ENCODE measurements around the gene SETBP1.

Gene SETBP1

GRCh38 chr18:44837482-44838180, 156.9 kb downstream of the SETBP1 start:
- H3K4me1 ChIP-seq (ENCODE audit: control insufficient read depth in 1 of 2, insufficient read depth in 2 of 2, low read length in 2 of 2) = peaks cover 6 to 18% of the 10 kb centered on the region in 2 experiments
- no peaks in the 10 kb centered on the region for H3K36me3 ChIP-seq (ENCODE audit: control insufficient read depth in 1 of 2, insufficient read depth in 2 of 2, low read length in 2 of 2)
- H3K4me3 ChIP-seq (ENCODE audit: low read depth, low read length) = no peak overlapping the region
- no peak overlapping the region for H3K18ac ChIP-seq (ENCODE audit: low read length)
- peak; percentile 17 to 63 for DNase-seq
- H3K9ac ChIP-seq (ENCODE audit: low read length) = no peak overlapping the region
- H3K14ac ChIP-seq (ENCODE audit: low read length) = no peak overlapping the region
- H2BK12ac ChIP-seq (ENCODE audit: low read length) = no peak overlapping the region
- no peak overlapping the region for H3K4me2 ChIP-seq (ENCODE audit: low read length)
- H3K4ac ChIP-seq (ENCODE audit: low read depth, low read length) = no peak overlapping the region
- no CpG with 5 or more reads among the region's 6 CpGs for WGBS (ENCODE audit: extremely low coverage, insufficient coverage, insufficient read length)
- no peak overlapping the region for H2AFZ ChIP-seq (ENCODE audit: insufficient read depth, low read length, poor library complexity)
- no peak overlapping the region for H4K12ac ChIP-seq (ENCODE audit: low read depth, low read length)
- H3K27me3 ChIP-seq (ENCODE audit: insufficient read depth, low read length) = no peaks in the 10 kb centered on the region
- H2BK120ac ChIP-seq (ENCODE audit: insufficient read depth, low read length, poor library complexity) = no peak overlapping the region
- H3K27ac ChIP-seq (ENCODE audit: low read depth, low read length) = no peak overlapping the region
- no peak overlapping the region for H4K8ac ChIP-seq (ENCODE audit: low read depth, low read length)
- no peaks in the 10 kb centered on the region for H3K79me1 ChIP-seq (ENCODE audit: low read length)
- no peaks in the 10 kb centered on the region for H3K9me3 ChIP-seq (ENCODE audit: insufficient read depth, low read depth, low read length)
- no peak overlapping the region for H4K91ac ChIP-seq (ENCODE audit: low read depth, low read length)
- no peak overlapping the region for H3K23ac ChIP-seq (ENCODE audit: low read length)
- H2BK5ac ChIP-seq (ENCODE audit: low read depth, low read length, poor library complexity) = no peak overlapping the region
- no peak overlapping the region for H2AK5ac ChIP-seq (ENCODE audit: low read length)
- H3K79me2 ChIP-seq (ENCODE audit: control insufficient read depth, insufficient read depth, low read length, poor library complexity) = no peaks in the 10 kb centered on the region

GRCh38 chr18:44838971-44839666, 158.4 kb downstream of the SETBP1 start:
- no peaks in the 10 kb centered on the region for H3K9me3 ChIP-seq (ENCODE audit: insufficient read depth, low read depth, low read length)
- H3K4me3 ChIP-seq (ENCODE audit: low read depth, low read length) = no peak overlapping the region
- H3K36me3 ChIP-seq (ENCODE audit: control insufficient read depth in 1 of 2, insufficient read depth in 2 of 2, low read length in 2 of 2) = no peaks in the 10 kb centered on the region
- H3K79me1 ChIP-seq (ENCODE audit: low read length) = no peaks in the 10 kb centered on the region
- H4K91ac ChIP-seq (ENCODE audit: low read depth, low read length) = no peak overlapping the region
- H2BK120ac ChIP-seq (ENCODE audit: insufficient read depth, low read length, poor library complexity) = no peak overlapping the region
- H3K9ac ChIP-seq (ENCODE audit: low read length) = no peak overlapping the region
- H2BK5ac ChIP-seq (ENCODE audit: low read depth, low read length, poor library complexity) = no peak overlapping the region
- no peak overlapping the region for H4K8ac ChIP-seq (ENCODE audit: low read depth, low read length)
- H2AK5ac ChIP-seq (ENCODE audit: low read length) = no peak overlapping the region
- DNase-seq = peak; percentile 40 to 58
- no CpG with 5 or more reads among the region's 8 CpGs for WGBS (ENCODE audit: extremely low coverage, insufficient coverage, insufficient read length)
- H3K14ac ChIP-seq (ENCODE audit: low read length) = no peak overlapping the region
- no peaks in the 10 kb centered on the region for H3K27me3 ChIP-seq (ENCODE audit: insufficient read depth, low read length)
- H3K18ac ChIP-seq (ENCODE audit: low read length) = no peak overlapping the region
- H3K23ac ChIP-seq (ENCODE audit: low read length) = no peak overlapping the region
- H3K4ac ChIP-seq (ENCODE audit: low read depth, low read length) = no peak overlapping the region
- H2BK12ac ChIP-seq (ENCODE audit: low read length) = no peak overlapping the region
- peaks cover 6 to 15% of the 10 kb centered on the region in 2 experiments for H3K4me1 ChIP-seq (ENCODE audit: control insufficient read depth in 1 of 2, insufficient read depth in 2 of 2, low read length in 2 of 2)
- H2AFZ ChIP-seq (ENCODE audit: insufficient read depth, low read length, poor library complexity) = no peak overlapping the region
- H3K27ac ChIP-seq (ENCODE audit: low read depth, low read length) = no peak overlapping the region
- peak overlapping the region; percentile 0 for H3K4me2 ChIP-seq (ENCODE audit: low read length)
- H4K12ac ChIP-seq (ENCODE audit: low read depth, low read length) = no peak overlapping the region
- no peaks in the 10 kb centered on the region for H3K79me2 ChIP-seq (ENCODE audit: control insufficient read depth, insufficient read depth, low read length, poor library complexity)

GRCh38 chr18:44840058-44840790, 159.5 kb downstream of the SETBP1 start:
- Histone ChIP-seq H2AK5ac (ENCODE audit: low read length) (no peak overlapping the region), H2BK120ac (ENCODE audit: insufficient read depth, low read length, poor library complexity) (no peak overlapping the region), H3K4me2 (ENCODE audit: low read length) (no peak overlapping the region), H2BK5ac (ENCODE audit: low read depth, low read length, poor library complexity) (no peak overlapping the region), H3K9me3 (ENCODE audit: insufficient read depth, low read depth, low read length) (no peaks in the 10 kb centered on the region), H3K14ac (ENCODE audit: low read length) (no peak overlapping the region), H3K27ac (ENCODE audit: low read depth, low read length) (no peak overlapping the region), H3K79me2 (ENCODE audit: control insufficient read depth, insufficient read depth, low read length, poor library complexity) (no peaks in the 10 kb centered on the region), H4K12ac (ENCODE audit: low read depth, low read length) (no peak overlapping the region), H4K8ac (ENCODE audit: low read depth, low read length) (no peak overlapping the region), H3K36me3 (ENCODE audit: control insufficient read depth in 1 of 2, insufficient read depth in 2 of 2, low read length in 2 of 2) (peaks cover 0 to 3% of the 10 kb centered on the region in 2 experiments), H4K91ac (ENCODE audit: low read depth, low read length) (no peak overlapping the region), H3K4me3 (ENCODE audit: low read depth, low read length) (no peak overlapping the region), H3K79me1 (ENCODE audit: low read length) (no peaks in the 10 kb centered on the region), H2BK12ac (ENCODE audit: low read length) (no peak overlapping the region), H3K9ac (ENCODE audit: low read length) (no peak overlapping the region), H3K27me3 (ENCODE audit: insufficient read depth, low read length) (no peaks in the 10 kb centered on the region), H3K23ac (ENCODE audit: low read length) (no peak overlapping the region), H3K4me1 (ENCODE audit: control insufficient read depth in 1 of 2, insufficient read depth in 2 of 2, low read length in 2 of 2) (peaks cover under 1 to 9% of the 10 kb centered on the region in 2 experiments), H3K4ac (ENCODE audit: low read depth, low read length) (no peak overlapping the region), H3K18ac (ENCODE audit: low read length) (no peak overlapping the region), H2AFZ (ENCODE audit: insufficient read depth, low read length, poor library complexity) (no peak overlapping the region)
- no CpG with 5 or more reads among the region's 5 CpGs for WGBS (ENCODE audit: extremely low coverage, insufficient coverage, insufficient read length)
- no peak for DNase-seq

GRCh38 chr18:44841221-44841620, 160.5 kb downstream of the SETBP1 start:
- no peak overlapping the region for H2BK120ac ChIP-seq (ENCODE audit: insufficient read depth, low read length, poor library complexity)
- peaks cover 0 to 3% of the 10 kb centered on the region in 2 experiments for H3K36me3 ChIP-seq (ENCODE audit: control insufficient read depth in 1 of 2, insufficient read depth in 2 of 2, low read length in 2 of 2)
- WGBS (ENCODE audit: extremely low coverage, insufficient coverage, insufficient read length) = no CpG with 5 or more reads among the region's 4 CpGs

More at GRCh38 chr18:44841221-44841620, 160.5 kb downstream of the SETBP1 start:
- H2AK5ac ChIP-seq (ENCODE audit: low read length) = no peak overlapping the region
- H3K18ac ChIP-seq (ENCODE audit: low read length) = no peak overlapping the region
- H2BK5ac ChIP-seq (ENCODE audit: low read depth, low read length, poor library complexity) = no peak overlapping the region
- H2AFZ ChIP-seq (ENCODE audit: insufficient read depth, low read length, poor library complexity) = no peak overlapping the region
- DNase-seq = no peak
- H3K14ac ChIP-seq (ENCODE audit: low read length) = no peak overlapping the region
- no peak overlapping the region for H4K12ac ChIP-seq (ENCODE audit: low read depth, low read length)
- H3K4ac ChIP-seq (ENCODE audit: low read depth, low read length) = no peak overlapping the region
- peaks cover 0 to 9% of the 10 kb centered on the region in 2 experiments for H3K4me1 ChIP-seq (ENCODE audit: control insufficient read depth in 1 of 2, insufficient read depth in 2 of 2, low read length in 2 of 2)
- no peak overlapping the region for H3K4me3 ChIP-seq (ENCODE audit: low read depth, low read length)
- H4K8ac ChIP-seq (ENCODE audit: low read depth, low read length) = no peak overlapping the region
- H3K23ac ChIP-seq (ENCODE audit: low read length) = no peak overlapping the region
- no peak overlapping the region for H3K4me2 ChIP-seq (ENCODE audit: low read length)
- H3K9me3 ChIP-seq (ENCODE audit: insufficient read depth, low read depth, low read length) = no peaks in the 10 kb centered on the region
- H3K27me3 ChIP-seq (ENCODE audit: insufficient read depth, low read length) = no peaks in the 10 kb centered on the region
- H3K79me1 ChIP-seq (ENCODE audit: low read length) = no peaks in the 10 kb centered on the region
- H4K91ac ChIP-seq (ENCODE audit: low read depth, low read length) = no peak overlapping the region
- no peak overlapping the region for H3K27ac ChIP-seq (ENCODE audit: low read depth, low read length)
- no peak overlapping the region for H3K9ac ChIP-seq (ENCODE audit: low read length)
- H3K79me2 ChIP-seq (ENCODE audit: control insufficient read depth, insufficient read depth, low read length, poor library complexity) = no peaks in the 10 kb centered on the region
- no peak overlapping the region for H2BK12ac ChIP-seq (ENCODE audit: low read length)
